GM20000 (cell line): ENCODE results near the gene RCAN1.

ENCODE experiments used
- DNase-seq: peaks from one replicate; pipeline ENCODE4 v3.0.0; 2012; ENCODE audit warnings: low spot score
- CTCF ChIP-seq: IDR thresholded peaks from 2 replicates; pipeline ENCODE4 v1.5.1; 2012; ENCODE audit warnings: mild to moderate bottlenecking, control low read depth; ENCODE audit errors: extremely low read depth, missing control alignments

The RCAN1 gene

DNA sequence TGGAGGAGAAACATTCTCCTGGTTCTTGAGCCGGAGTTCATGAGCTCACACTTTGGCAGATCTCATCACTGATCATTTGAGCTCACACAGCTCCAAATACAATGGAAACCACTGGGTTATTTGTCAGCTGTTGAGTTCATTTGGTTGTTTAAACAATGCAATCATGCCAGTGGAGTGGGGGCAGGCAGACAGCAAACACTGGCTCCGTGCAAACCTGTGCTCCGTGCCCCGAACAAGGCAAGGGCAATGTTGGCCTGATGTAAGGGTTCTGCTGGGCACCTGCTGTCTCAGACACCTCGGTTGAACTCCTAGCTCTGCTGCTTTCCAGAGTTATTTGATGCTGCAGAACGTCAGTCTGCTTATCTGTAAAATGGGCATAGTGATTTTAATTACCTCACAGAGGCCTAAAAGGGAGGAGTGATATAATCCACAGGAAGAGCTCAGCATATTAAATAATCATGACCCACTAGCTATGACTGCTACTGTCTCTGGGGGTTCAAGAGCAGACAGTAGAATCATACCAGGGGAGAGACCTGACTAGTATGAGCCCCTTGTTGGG lies 33.9 kb upstream of the RCAN1 start:
- no peak for TF ChIP-seq CTCF
- no peak for DNase-seq

GRCh38 chr21:34647555-34647954 lies 32.6 kb upstream of the RCAN1 start:
- no peak for DNase-seq
- no peak for TF ChIP-seq CTCF

GRCh38 chr21:34644825-34645224 lies 29.9 kb upstream of the RCAN1 start:
- TF ChIP-seq CTCF: no peak
- no peak for DNase-seq

GRCh38 chr21:34642211-34643075 lies 27.5 kb upstream of the RCAN1 start:
- TF ChIP-seq CTCF: no peak
- DNase-seq: peak; percentile 46

DNA sequence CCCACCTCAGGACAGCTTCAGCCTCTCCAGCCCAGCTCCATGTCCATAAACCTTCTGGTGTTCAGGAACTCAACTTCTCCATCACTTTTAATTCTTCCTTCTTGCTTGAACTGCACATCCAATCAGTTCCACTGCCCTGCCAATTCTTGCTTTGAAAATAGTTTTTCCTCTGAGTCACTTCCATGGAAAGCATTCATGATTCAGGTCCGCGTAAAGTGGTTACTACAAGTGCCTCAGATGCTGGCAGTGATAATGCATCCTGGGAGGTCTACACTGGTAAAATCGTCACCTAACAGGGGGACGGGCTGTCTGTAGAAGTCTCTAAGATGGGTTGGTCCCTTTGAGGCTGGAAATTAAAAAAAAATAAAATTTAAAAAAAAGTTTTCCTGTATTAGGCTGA lies 25.9 kb upstream of the RCAN1 start:
- no peak for DNase-seq
- no peak for TF ChIP-seq CTCF

- peak; percentile 49 for DNase-seq
Observed at GRCh38 chr21:34639882-34640788, 25.2 kb upstream of the RCAN1 start.

More at GRCh38 chr21:34639882-34640788, 25.2 kb upstream of the RCAN1 start:
- TF ChIP-seq CTCF: no peak
